ENCODE data around the gene TELO2. TPM values are rescaled to one million over a fixed set of nuclear protein-coding genes. Genes with fewer than 3 reads are reported as not detected.

The TELO2 gene
- total and polyA plus RNA-seq, 2 experiments from 2014 or later: 51.6 to 58.7 TPM

DNA sequence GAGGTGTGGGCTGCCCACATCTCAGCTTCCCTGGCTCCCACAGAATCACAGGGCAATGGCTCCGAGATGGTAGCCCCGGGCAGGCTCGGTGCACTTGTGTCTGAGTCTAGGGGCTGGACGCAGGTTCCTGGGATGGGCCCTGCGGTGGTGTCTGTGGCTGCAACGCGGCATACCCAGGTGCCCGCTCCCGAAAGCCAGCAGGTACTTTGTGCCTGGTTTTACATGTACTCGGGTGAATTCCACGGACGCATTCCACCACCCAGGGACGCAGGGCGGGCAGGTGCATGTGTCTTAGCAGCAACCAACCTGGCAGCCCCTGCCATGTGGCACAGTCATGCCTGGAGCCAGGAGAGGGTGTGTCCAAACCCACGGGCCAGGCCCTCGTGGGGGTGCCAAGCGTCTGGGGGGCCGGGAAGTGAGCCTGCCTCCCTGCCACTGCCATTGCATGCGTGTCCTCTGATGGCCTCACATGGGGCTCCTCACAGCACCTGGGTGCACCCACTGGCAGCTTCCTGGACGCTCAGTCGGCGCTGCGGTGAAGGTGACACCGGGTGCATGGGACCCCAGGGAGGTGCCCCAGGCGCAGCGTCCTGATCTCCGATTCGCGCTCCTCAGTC lies 35.9 kb downstream of the TELO2 start:
- H3K4me3 ChIP-seq: no peak overlapping the region
- no peak for DNase-seq (ENCODE audit: low read depth in 1 of 2, low spot score in 1 of 2)
- no peaks in the 10 kb centered on the region for H3K4me1 ChIP-seq (ENCODE audit: low read depth)
- H3K27ac ChIP-seq: no peak overlapping the region
- H3K27me3 ChIP-seq: no peaks in the 10 kb centered on the region
- no peaks in the 10 kb centered on the region for H3K36me3 ChIP-seq
- no peaks in the 10 kb centered on the region for H3K9me3 ChIP-seq (ENCODE audit: low read depth)
- TF ChIP-seq, protein P1, sequence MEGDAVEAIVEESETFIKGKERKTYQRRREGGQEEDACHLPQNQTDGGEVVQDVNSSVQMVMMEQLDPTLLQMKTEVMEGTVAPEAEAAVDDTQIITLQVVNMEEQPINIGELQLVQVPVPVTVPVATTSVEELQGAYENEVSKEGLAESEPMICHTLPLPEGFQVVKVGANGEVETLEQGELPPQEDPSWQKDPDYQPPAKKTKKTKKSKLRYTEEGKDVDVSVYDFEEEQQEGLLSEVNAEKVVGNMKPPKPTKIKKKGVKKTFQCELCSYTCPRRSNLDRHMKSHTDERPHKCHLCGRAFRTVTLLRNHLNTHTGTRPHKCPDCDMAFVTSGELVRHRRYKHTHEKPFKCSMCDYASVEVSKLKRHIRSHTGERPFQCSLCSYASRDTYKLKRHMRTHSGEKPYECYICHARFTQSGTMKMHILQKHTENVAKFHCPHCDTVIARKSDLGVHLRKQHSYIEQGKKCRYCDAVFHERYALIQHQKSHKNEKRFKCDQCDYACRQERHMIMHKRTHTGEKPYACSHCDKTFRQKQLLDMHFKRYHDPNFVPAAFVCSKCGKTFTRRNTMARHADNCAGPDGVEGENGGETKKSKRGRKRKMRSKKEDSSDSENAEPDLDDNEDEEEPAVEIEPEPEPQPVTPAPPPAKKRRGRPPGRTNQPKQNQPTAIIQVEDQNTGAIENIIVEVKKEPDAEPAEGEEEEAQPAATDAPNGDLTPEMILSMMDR (IDR thresholded peaks at IDR 0.05; ENCODE audit: low read depth, low read length): no peak

DNA sequence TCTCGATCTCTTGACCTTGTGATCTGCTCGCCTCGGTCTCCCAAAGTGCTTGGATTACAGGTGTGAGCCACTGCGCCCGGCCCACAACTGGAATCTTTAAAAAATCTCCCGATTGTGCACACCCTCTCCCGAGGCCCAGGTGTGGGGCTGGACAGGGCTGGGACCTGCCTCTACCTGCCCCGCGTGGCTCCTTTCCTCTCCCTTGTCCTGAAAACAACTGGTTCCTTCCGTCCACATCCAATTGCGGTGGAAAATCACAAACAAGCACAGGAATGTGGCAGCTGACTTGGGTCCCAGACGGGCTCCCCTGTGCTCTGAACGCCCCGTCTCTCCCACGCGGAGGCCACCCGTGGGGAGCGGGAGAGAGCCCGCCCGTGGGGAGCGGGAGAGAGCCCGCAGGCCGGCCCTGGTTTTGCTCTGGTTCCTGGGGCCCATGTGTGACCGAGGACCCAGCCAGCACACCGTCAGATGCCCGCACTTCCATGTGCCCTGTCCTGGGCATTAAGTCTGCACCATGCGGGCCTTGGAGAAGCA lies 37.3 kb downstream of the TELO2 start:
- Histone ChIP-seq H3K9me3 (ENCODE audit: low read depth) (no peaks in the 10 kb centered on the region), H3K4me1 (ENCODE audit: low read depth) (no peaks in the 10 kb centered on the region), H3K36me3 (no peaks in the 10 kb centered on the region), H3K4me3 (no peak overlapping the region), H3K27ac (no peak overlapping the region), H3K27me3 (no peaks in the 10 kb centered on the region)
- no peak for DNase-seq (ENCODE audit: low read depth in 1 of 2, low spot score in 1 of 2)
- TF ChIP-seq, protein P1 (IDR thresholded peaks at IDR 0.05; ENCODE audit: low read depth, low read length): no peak

DNA sequence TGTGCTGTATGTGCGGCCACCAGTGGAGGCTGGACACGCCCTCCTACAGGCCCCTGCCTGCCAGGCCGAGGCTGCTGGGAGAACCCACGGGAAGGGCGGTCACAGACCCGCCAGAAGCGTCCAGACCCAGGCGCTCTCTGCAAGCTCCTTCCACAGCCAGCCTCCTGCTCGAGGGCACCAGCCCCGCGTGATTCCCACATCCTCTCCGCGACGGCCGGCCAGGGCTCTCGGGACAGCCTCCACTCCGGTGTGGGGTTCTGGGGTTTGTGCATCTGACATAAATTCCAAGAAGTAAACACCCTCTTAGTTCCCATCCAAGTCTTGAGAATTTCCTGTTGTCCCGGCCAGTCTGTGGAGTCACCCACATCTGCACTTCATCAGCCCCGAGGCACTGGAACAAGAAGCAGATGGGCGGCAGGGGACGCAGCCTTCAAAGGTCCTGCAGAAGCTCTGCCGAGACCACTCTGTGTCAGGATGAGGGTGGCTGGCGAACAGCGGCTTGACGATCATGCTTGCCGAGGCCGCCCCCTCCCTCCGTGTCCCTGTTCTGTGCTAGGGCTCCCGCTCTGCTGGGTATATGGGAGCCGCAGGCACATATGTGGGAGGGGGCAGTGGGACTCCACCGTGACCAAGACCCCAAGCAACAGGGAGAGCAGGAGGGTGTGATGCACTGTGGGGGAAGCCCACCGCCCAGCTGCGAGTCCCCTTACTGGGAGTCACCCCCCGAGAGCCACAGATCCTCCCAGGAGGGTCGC lies 37.9 kb downstream of the TELO2 start:
- Histone ChIP-seq H3K9me3 (ENCODE audit: low read depth) (no peaks in the 10 kb centered on the region), H3K36me3 (no peaks in the 10 kb centered on the region), H3K27me3 (no peaks in the 10 kb centered on the region), H3K4me1 (ENCODE audit: low read depth) (no peaks in the 10 kb centered on the region), H3K27ac (no peak overlapping the region), H3K4me3 (no peak overlapping the region)
- TF ChIP-seq, protein P1 (IDR thresholded peaks at IDR 0.05; ENCODE audit: low read depth, low read length): no peak
- DNase-seq (ENCODE audit: low read depth in 1 of 2, low spot score in 1 of 2): peak in 1 of 2 donors; percentile 86

DNA sequence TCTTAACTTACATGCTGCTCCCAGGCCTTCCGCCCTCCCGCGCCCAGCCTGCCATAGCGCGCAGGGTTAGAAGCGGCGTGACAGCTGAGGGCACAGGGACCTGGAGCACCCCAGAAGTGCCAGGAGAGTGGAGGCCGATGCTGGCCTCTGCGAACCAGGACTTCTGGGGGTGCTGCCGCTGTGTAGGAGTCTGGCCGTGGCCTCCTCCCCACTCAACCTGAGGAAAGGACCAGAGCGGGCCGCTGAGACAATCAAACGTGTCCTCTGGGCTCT lies 38.4 kb downstream of the TELO2 start:
- no peaks in the 10 kb centered on the region for H3K4me1 ChIP-seq (ENCODE audit: low read depth)
- no peak overlapping the region for H3K4me3 ChIP-seq
- DNase-seq (ENCODE audit: low read depth in 1 of 2, low spot score in 1 of 2): no peak
- H3K9me3 ChIP-seq (ENCODE audit: low read depth): no peaks in the 10 kb centered on the region
- no peak overlapping the region for H3K27ac ChIP-seq
- TF ChIP-seq, protein P1 (IDR thresholded peaks at IDR 0.05; ENCODE audit: low read depth, low read length): no peak
- H3K36me3 ChIP-seq: no peaks in the 10 kb centered on the region
- H3K27me3 ChIP-seq: no peaks in the 10 kb centered on the region

DNA sequence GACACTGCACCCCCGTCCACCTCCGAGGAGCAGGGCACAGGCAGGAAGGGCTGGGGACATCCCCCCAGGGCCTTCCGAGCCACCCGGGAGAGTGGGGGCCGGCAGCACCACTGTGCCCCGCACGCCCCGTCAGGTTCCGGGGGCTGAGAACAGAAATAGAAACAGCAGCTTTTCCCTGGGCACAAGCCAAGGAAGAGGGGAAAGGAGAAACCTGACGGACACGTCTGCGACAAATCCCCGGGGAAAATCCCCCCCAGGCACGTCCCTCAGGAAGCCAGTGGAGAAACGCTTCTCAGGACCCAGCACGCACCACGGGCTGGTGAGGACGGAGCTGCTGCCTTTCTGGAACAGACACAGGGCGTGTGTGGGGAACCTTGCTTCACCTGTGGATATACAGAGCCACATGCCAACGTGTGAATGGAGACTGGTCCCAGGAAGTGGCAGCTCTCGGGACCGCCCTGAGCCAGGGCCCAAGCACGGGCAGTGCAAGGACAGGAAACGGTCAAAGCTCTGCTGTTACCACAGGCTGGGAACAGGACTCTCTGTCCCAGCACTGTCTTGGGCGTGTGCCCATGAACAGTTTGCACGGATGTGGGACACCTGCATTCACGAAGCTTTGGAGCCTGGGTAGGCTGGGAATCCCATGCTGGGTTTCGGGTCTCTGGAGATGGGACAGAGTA lies 39.1 kb downstream of the TELO2 start:
- DNase-seq (ENCODE audit: low read depth in 1 of 2, low spot score in 1 of 2): no peak
- Histone ChIP-seq H3K9me3 (ENCODE audit: low read depth) (no peaks in the 10 kb centered on the region), H3K27ac (no peak overlapping the region), H3K36me3 (no peaks in the 10 kb centered on the region), H3K4me3 (no peak overlapping the region), H3K27me3 (no peaks in the 10 kb centered on the region), H3K4me1 (ENCODE audit: low read depth) (no peaks in the 10 kb centered on the region)
- TF ChIP-seq, protein P1 (IDR thresholded peaks at IDR 0.05; ENCODE audit: low read depth, low read length): no peak

Measured in cardiac muscle cell (in vitro differentiated cells and primary cell).